Keratinocyte (primary cell): ENCODE data around the gene LAMP1. TPM values are rescaled to one million over a fixed set of nuclear protein-coding genes. Genes with fewer than 3 reads are reported as not detected.
A peak's percentile ranks its signal among the peaks of the same experiment; 100 is the strongest.

Experiments used
- DNase-seq: peaks from one replicate; pipeline ENCODE4 v3.0.0-alpha.2; 2011; ENCODE audit warnings: low read depth, missing footprints, low spot score
- FAIRE-seq: peaks from 2 replicates; lab custom pipeline; 2011; peaks lifted over from hg19 to GRCh38; lab: Jason Lieb, UNC
- H2AFZ ChIP-seq: 2 replicates; pipeline ENCODE4 v1.6.0; 2012; ENCODE audit warnings: low read length, control low read depth, inconsistent platforms; ENCODE audit not compliant: control insufficient read depth
- H3K27ac ChIP-seq: 2 replicates; pipeline ENCODE4 v1.5.1; 2011; ENCODE audit warnings: low read length; ENCODE audit not compliant: control insufficient read depth, insufficient read depth
- H3K27me3 ChIP-seq: 3 replicates; pipeline ENCODE4 v1.6.0; 2011; ENCODE audit warnings: low read length; ENCODE audit not compliant: control insufficient read depth, insufficient read depth; ENCODE audit errors: extremely low read depth
- H3K36me3 ChIP-seq, 2 experiments: 2 replicates in 1 of 2; 3 replicates in 1 of 2; pipeline ENCODE4 v1.5.1; 2011; ENCODE audit warnings: low read length in 2 of 2, mild to moderate bottlenecking in 1 of 2; ENCODE audit not compliant: control insufficient read depth in 2 of 2, insufficient read depth in 2 of 2; ENCODE audit errors: extremely low read depth in 1 of 2
- H3K4me1 ChIP-seq: 3 replicates; pipeline ENCODE4 v1.5.1; 2011; ENCODE audit warnings: low read length; ENCODE audit not compliant: control insufficient read depth, insufficient read depth; ENCODE audit errors: extremely low read depth
- H3K4me2 ChIP-seq: 3 replicates; pipeline ENCODE4 v1.6.0; 2011; ENCODE audit warnings: low read depth, low read length; ENCODE audit not compliant: control insufficient read depth, insufficient read depth; ENCODE audit errors: extremely low read depth
- H3K4me3 ChIP-seq, 3 experiments: fragments of 200-600 bp in 1 of 3; sonication (generic) in 1 of 3; 2 replicates in 2 of 3; 3 replicates in 1 of 3; pipeline ENCODE4 v1.5.1; 2011 to 2016; ENCODE audit warnings: low read length in 3 of 3, mild to moderate bottlenecking in 3 of 3, control low read depth in 2 of 3, inconsistent platforms in 1 of 3, low read depth in 1 of 3, mixed read lengths in 1 of 3, mixed run types in 1 of 3, moderate library complexity in 1 of 3; ENCODE audit not compliant: control insufficient read depth in 2 of 3, insufficient read depth in 2 of 3; ENCODE audit errors: extremely low read depth in 1 of 3
- H3K79me2 ChIP-seq: 2 replicates; pipeline ENCODE4 v1.6.0; 2012; ENCODE audit warnings: low read length; ENCODE audit not compliant: control insufficient read depth, insufficient read depth
- H3K9ac ChIP-seq: 3 replicates; pipeline ENCODE4 v1.6.0; 2011; ENCODE audit warnings: low read length; ENCODE audit not compliant: control insufficient read depth, insufficient read depth; ENCODE audit errors: extremely low read depth
- H3K9me1 ChIP-seq: 3 replicates; pipeline ENCODE4 v1.6.0; 2011; ENCODE audit warnings: low read length; ENCODE audit not compliant: control insufficient read depth, insufficient read depth; ENCODE audit errors: extremely low read depth
- H3K9me3 ChIP-seq: 2 replicates; pipeline ENCODE4 v1.5.1; 2012; ENCODE audit warnings: low read depth, low read length; ENCODE audit not compliant: control insufficient read depth
- H4K20me1 ChIP-seq: 3 replicates; pipeline ENCODE4 v1.6.0; 2011; ENCODE audit warnings: low read length; ENCODE audit not compliant: control insufficient read depth, insufficient read depth; ENCODE audit errors: extremely low read depth
- CTCF ChIP-seq, 3 experiments: IDR thresholded peaks in 1 of 3; conservative IDR thresholded peaks in 1 of 3; optimal IDR thresholded peaks in 1 of 3; 2 replicates in 2 of 3; 3 replicates in 1 of 3; pipeline versions ENCODE3 to v1.5.1; 2011; ENCODE audit warnings: low read length in 3 of 3, mild to moderate bottlenecking in 3 of 3, moderate library complexity in 2 of 3, control low read depth in 1 of 3, inconsistent platforms in 1 of 3; ENCODE audit not compliant: insufficient read depth in 2 of 3; ENCODE audit errors: extremely low read depth in 1 of 3
- EZH2 ChIP-seq: IDR thresholded peaks from one replicate; pipeline ENCODE4 v1.6.1; 2012; ENCODE audit warnings: inconsistent platforms, mild to moderate bottlenecking, low read length, moderate library complexity
- dilution Hi-C: fragments of 300-500 bp; cut with MboI; formaldehyde crosslinking; loops from one replicate; pipeline ENCODE4 v1.7.0; 2020; ENCODE audit warnings: low sequenced_read_pairs; ENCODE audit not compliant: extremely low pct_ligation_motif_present
- polyA plus RNA-seq, 5 experiments: library from polyadenylated mRNA; depleted of rRNA in 3 of 5; stranded (reverse) in 3 of 5; stranded (forward) in 1 of 5; unstranded in 1 of 5; fragments of >200 nt; gene quantifications; 1 replicate in 1 of 5; 2 replicates in 3 of 5; 3 replicates in 1 of 5; pipeline versions ENCODE4 v1.2.1 to v1.2.3, GENCODE V29; 2011 to 2012; ENCODE audit warnings: missing spikeins in 2 of 5, low read depth in 1 of 5, low replicate concordance in 1 of 5

Gene LAMP1
- polyA plus RNA-seq, 1 donor (not counting 4 experiments of a cell fraction or from before 2014, with no cell fraction given), result 202 TPM

- peak; percentile 43 to 57 (median 56) for TF ChIP-seq CTCF (optimal IDR thresholded peaks at IDR 0.05 in 1 of 3, IDR thresholded peaks at IDR 0.05 in 1 of 3, conservative IDR thresholded peaks at IDR 0.05 in 1 of 3; ENCODE audit: extremely low read depth in 1 of 3, insufficient read depth in 2 of 3, low read length in 3 of 3)
- no peak for TF ChIP-seq EZH2
- DNase-seq, result no peak
- H3K9ac ChIP-seq, result no peak overlapping the region
- H3K36me3 ChIP-seq, result peaks cover 0 to 4% of the 10 kb centered on the region in 2 experiments
- no peaks in the 10 kb centered on the region for H3K27me3 ChIP-seq
- H3K4me1 ChIP-seq, result peaks cover 19% of the 10 kb centered on the region
- no peaks in the 10 kb centered on the region for H3K79me2 ChIP-seq
- FAIRE-seq, result peak; percentile 84
- H2AFZ ChIP-seq, result no peak overlapping the region
- H3K4me2 ChIP-seq, result no peak overlapping the region
- no peak overlapping the region for H3K4me3 ChIP-seq
- H4K20me1 ChIP-seq, result no peaks in the 10 kb centered on the region
- H3K9me1 ChIP-seq, result no peaks in the 10 kb centered on the region
- dilution Hi-C loops, result no loop called here
- no peaks in the 10 kb centered on the region for H3K9me3 ChIP-seq
- no peak overlapping the region for H3K27ac ChIP-seq
These were observed 21.7 kb upstream of the LAMP1 start for GRCh38 chr13:113275387-113275786.

GRCh38 chr13:113280126-113280525, 16.9 kb upstream of the LAMP1 start:
- Histone ChIP-seq H3K4me1 (peaks cover 3% of the 10 kb centered on the region), H2AFZ (no peak overlapping the region), H3K9me1 (no peaks in the 10 kb centered on the region), H3K4me3 (no peak overlapping the region), H3K9me3 (no peaks in the 10 kb centered on the region), H4K20me1 (no peaks in the 10 kb centered on the region), H3K79me2 (no peaks in the 10 kb centered on the region), H3K4me2 (no peak overlapping the region), H3K36me3 (no peaks in the 10 kb centered on the region), H3K27me3 (no peaks in the 10 kb centered on the region), H3K9ac (no peak overlapping the region), H3K27ac (no peak overlapping the region)
- FAIRE-seq (no peak), DNase-seq (no peak)
- TF ChIP-seq EZH2 (no peak), CTCF (optimal IDR thresholded peaks at IDR 0.05 in 1 of 3, IDR thresholded peaks at IDR 0.05 in 1 of 3, conservative IDR thresholded peaks at IDR 0.05 in 1 of 3; ENCODE audit: extremely low read depth in 1 of 3, insufficient read depth in 2 of 3, low read length in 3 of 3) (no peak)
- dilution Hi-C loops, result no loop called here
